ENCODE measurements around the gene PRDM5.
"Not testable (repeated sequence)": the region's sequence is repeated elsewhere in the genome, so short reads cannot be mapped to it uniquely, and the experiment has no call there.

Gene PRDM5

GRCh38 chr4:120673696-120674095 lies 248.8 kb downstream of the PRDM5 start:
- no peak overlapping the region for H3K27ac ChIP-seq
- no peak for DNase-seq (ENCODE audit: low read depth, low spot score)

DNA sequence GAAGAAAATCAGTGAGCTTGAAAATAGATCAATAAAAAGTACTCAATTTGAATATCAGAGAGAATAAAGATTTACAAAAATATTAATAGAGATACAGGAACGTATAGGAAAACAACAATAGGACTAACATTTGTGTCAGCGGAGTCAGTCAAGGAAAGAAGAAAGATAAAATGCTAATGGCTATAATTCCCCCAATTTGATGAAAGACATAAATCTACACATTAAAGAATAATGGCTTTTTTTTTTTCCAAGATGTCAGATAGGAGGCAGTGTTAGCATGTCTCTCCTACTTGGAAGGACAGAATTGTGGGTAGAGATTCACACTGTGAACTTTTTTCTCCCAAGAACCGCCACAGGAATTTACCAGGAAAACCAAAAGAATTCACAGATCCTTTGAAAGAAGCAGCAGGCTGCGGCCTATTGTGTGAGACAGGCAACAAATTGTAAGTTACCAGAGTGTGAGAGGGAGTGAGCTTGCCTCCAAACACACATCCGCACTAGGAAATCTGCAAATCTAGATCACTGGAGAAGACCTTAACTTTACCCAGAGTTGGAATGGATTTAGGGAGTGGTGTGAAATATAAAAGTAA lies 249.9 kb downstream of the PRDM5 start:
- DNase-seq (ENCODE audit: low read depth, low spot score) = no peak
- H3K27ac ChIP-seq = no peak overlapping the region

- no peak overlapping the region for H3K27ac ChIP-seq
- DNase-seq (ENCODE audit: low read depth, low spot score) = no peak
These were observed 250.4 kb downstream of the PRDM5 start for GRCh38 chr4:120672076-120672475.

DNA sequence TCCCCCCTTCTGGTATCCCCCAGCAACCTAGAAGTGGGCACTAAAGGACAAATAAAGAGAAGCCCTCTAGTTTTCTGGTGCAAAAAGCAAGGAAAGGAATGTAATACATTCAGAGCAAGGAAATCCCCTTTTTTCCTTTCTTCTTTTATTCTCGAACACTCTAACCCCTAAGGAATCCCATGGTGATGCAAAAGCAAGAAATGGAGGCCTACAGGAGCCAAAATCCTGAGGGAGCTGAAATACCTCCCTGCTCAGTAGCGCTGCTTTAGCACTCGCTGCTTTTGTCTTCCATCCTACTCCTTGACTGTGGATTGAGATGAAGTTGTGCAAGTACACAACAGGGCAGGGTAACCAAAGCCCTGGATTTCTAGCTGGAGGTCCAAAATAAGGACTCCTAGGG lies 251.0 kb downstream of the PRDM5 start:
- DNase-seq (ENCODE audit: low read depth, low spot score) = no peak

GRCh38 chr4:120667102-120667501 lies 255.4 kb downstream of the PRDM5 start:
- no peak overlapping the region for H3K27ac ChIP-seq
- no peak for DNase-seq (ENCODE audit: low read depth, low spot score)

More for the DNA sequence above, 251.0 kb downstream of the PRDM5 start:
- no peak overlapping the region for H3K27ac ChIP-seq

DNA sequence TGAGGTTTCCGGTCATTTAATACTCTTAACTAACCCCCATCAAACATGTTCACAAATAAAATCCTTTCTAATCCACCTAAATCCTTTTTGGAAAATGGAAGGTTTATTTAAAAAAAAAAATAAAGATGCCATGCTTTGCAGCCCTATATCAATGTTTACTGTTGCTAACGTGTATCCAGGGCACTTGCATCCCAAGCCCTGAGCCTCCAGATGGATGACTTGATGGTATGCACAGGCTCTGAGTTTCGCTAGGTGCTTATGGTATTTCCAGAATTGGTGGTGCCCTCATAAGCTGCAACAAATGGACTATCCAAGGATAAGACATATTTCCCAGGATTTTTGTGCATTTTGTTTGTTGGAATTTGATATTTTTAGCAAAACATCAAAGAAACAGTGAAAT lies 257.7 kb downstream of the PRDM5 start:
- H3K27ac ChIP-seq = no peak overlapping the region
- no peak for DNase-seq (ENCODE audit: low read depth, low spot score)

- no peak overlapping the region for H3K27ac ChIP-seq
- no peak for DNase-seq (ENCODE audit: low read depth, low spot score)
These were observed 262.8 kb downstream of the PRDM5 start for GRCh38 chr4:120659616-120660170.

DNA sequence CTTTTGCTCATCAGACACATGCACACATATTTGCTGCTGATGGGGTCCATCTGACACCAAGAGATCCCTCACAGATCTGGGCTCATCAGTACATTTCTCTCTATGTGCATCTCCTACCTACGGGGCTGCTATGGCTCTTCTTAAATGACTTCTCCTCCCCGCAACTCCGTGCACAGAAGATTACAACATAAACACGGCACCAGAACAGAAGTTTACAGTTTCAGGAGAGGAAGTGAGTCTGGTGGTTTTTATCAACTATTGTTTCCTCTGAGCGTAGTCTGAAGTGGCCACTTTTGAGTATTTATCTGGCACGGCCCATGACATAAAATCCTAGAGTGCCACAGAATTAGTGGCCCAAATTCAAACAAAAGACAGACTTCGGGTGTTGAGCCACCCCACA lies 263.8 kb downstream of the PRDM5 start:
- DNase-seq (ENCODE audit: low read depth, low spot score) = no peak
- no peak overlapping the region for H3K27ac ChIP-seq

GRCh38 chr4:120653804-120654573 lies 268.5 kb downstream of the PRDM5 start:
- no peak for DNase-seq (ENCODE audit: low read depth, low spot score)
- H3K27ac ChIP-seq = no peak overlapping the region

- DNase-seq (ENCODE audit: low read depth, low spot score); H3K27ac ChIP-seq: not testable (repeated sequence)
These were observed 274.2 kb downstream of the PRDM5 start for GRCh38 chr4:120648336-120648735.

Data from epithelial cell of prostate (primary cell).